ENCODE data around the gene ZSWIM2. TPM values are rescaled to one million over a fixed set of nuclear protein-coding genes. Genes with fewer than 3 reads are reported as not detected.

Gene ZSWIM2
- polyA plus RNA-seq, 1 donor from 2014 or later: not detected

DNA sequence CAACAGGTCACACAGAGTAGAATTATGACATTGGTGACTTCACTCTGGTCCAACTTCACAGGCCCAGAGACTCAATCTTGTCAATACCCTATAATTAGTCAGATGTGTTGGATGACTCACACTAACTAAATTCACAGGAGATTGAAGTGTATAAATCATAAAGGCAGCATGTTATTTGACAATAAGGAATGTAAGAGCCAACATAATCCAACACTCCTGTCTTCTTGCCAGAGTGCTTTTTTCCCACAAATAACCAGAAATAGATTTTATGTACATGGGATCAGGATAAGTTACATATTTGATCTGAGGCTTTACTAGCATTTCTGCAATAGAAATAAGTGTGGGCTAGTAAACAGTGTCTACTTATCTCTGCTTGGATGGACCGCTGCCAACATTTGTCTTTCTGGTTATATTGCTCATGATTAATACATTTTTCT, 42.2 kb upstream of the ZSWIM2 start:
- Histone ChIP-seq H3K4me3 (ENCODE audit: low read length) (no peak overlapping the region), H3K9me2 (ENCODE audit: insufficient read depth, low read length) (no peaks in the 10 kb centered on the region), H4K20me1 (ENCODE audit: insufficient read depth) (no peaks in the 10 kb centered on the region), H3K9me3 (ENCODE audit: low read length) (no peaks in the 10 kb centered on the region), H2AFZ (ENCODE audit: low read depth, low read length) (no peak overlapping the region), H3K4me2 (ENCODE audit: low read length) (no peak overlapping the region), H3K79me2 (replicated peaks; ENCODE audit: insufficient read depth, low read length) (no peaks in the 10 kb centered on the region), H3K36me3 (ENCODE audit: insufficient read depth, low read length) (no peaks in the 10 kb centered on the region), H3K27ac (ENCODE audit: low read length) (no peak overlapping the region), H3K27me3 (ENCODE audit: insufficient read depth, low read depth, low read length) (no peaks in the 10 kb centered on the region), H3K9ac (ENCODE audit: low read length) (no peak overlapping the region), H3F3A (ENCODE audit: insufficient read depth, low read length, poor library complexity, severe bottlenecking) (no peaks in the 10 kb centered on the region)
- TF ChIP-seq POLR2AphosphoS5 (IDR thresholded peaks at IDR 0.05) (no peak), SMC3 (conservative IDR thresholded peaks at IDR 0.05; ENCODE audit: poor library complexity) (no peak)

DNA sequence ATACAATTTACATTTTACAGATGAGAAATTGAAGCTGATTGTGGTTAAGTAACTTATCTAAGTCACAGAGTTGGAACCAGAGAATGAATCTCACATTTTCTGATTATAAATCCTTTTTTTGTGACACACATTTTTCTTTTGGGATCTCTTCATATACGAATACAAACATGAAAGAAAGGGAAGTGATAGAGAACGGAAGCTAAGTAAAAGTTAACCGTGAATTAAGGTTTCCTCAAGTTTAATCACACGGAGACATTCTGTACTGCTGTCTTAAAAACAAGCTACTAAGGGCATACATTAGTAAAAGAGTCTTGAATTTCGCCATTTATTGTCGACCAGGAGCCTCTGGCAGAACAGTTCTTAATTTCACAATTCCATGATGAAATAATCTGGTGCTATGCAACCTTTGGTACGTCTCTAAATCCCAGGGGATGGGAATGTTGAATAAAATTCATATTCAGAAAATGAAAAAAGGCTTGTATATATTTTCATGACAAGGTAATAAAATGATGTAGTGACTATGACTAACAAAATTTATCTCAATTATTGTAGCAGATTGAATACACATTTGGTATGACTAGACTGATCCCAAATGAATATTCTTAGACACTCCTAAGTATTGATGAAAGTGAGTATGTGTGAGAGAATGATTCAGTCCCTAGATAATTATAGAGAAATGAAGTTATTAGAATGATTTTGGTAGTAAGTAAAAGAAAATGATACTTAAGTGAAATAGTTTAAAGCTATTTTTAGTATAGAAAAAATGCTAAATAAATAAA, 40.3 kb upstream of the ZSWIM2 start:
- TF ChIP-seq, protein P1, sequence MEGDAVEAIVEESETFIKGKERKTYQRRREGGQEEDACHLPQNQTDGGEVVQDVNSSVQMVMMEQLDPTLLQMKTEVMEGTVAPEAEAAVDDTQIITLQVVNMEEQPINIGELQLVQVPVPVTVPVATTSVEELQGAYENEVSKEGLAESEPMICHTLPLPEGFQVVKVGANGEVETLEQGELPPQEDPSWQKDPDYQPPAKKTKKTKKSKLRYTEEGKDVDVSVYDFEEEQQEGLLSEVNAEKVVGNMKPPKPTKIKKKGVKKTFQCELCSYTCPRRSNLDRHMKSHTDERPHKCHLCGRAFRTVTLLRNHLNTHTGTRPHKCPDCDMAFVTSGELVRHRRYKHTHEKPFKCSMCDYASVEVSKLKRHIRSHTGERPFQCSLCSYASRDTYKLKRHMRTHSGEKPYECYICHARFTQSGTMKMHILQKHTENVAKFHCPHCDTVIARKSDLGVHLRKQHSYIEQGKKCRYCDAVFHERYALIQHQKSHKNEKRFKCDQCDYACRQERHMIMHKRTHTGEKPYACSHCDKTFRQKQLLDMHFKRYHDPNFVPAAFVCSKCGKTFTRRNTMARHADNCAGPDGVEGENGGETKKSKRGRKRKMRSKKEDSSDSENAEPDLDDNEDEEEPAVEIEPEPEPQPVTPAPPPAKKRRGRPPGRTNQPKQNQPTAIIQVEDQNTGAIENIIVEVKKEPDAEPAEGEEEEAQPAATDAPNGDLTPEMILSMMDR (IDR thresholded peaks at IDR 0.05; ENCODE audit: poor library complexity, severe bottlenecking): no peak
- TF ChIP-seq RAD21 (conservative IDR thresholded peaks at IDR 0.05) (no peak), SMC3 (conservative IDR thresholded peaks at IDR 0.05; ENCODE audit: poor library complexity) (no peak), POLR2AphosphoS5 (IDR thresholded peaks at IDR 0.05) (no peak), EP300 (conservative IDR thresholded peaks at IDR 0.05; ENCODE audit: poor library complexity, severe bottlenecking) (no peak), MXI1 (conservative IDR thresholded peaks at IDR 0.05; ENCODE audit: poor library complexity, severe bottlenecking) (no peak), TAF1 (IDR thresholded peaks at IDR 0.05; ENCODE audit: low read depth) (no peak), EZH2 (IDR thresholded peaks at IDR 0.05; ENCODE audit: borderline replicate concordance, insufficient read depth, low read length, poor library complexity, severe bottlenecking) (no peak)
- TF ChIP-seq, protein P2, sequence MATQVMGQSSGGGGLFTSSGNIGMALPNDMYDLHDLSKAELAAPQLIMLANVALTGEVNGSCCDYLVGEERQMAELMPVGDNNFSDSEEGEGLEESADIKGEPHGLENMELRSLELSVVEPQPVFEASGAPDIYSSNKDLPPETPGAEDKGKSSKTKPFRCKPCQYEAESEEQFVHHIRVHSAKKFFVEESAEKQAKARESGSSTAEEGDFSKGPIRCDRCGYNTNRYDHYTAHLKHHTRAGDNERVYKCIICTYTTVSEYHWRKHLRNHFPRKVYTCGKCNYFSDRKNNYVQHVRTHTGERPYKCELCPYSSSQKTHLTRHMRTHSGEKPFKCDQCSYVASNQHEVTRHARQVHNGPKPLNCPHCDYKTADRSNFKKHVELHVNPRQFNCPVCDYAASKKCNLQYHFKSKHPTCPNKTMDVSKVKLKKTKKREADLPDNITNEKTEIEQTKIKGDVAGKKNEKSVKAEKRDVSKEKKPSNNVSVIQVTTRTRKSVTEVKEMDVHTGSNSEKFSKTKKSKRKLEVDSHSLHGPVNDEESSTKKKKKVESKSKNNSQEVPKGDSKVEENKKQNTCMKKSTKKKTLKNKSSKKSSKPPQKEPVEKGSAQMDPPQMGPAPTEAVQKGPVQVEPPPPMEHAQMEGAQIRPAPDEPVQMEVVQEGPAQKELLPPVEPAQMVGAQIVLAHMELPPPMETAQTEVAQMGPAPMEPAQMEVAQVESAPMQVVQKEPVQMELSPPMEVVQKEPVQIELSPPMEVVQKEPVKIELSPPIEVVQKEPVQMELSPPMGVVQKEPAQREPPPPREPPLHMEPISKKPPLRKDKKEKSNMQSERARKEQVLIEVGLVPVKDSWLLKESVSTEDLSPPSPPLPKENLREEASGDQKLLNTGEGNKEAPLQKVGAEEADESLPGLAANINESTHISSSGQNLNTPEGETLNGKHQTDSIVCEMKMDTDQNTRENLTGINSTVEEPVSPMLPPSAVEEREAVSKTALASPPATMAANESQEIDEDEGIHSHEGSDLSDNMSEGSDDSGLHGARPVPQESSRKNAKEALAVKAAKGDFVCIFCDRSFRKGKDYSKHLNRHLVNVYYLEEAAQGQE (IDR thresholded peaks at IDR 0.05; ENCODE audit: borderline replicate concordance): no peak
- Histone ChIP-seq H3K4me3 (ENCODE audit: low read length) (no peak overlapping the region), H3K9me3 (ENCODE audit: low read length) (no peaks in the 10 kb centered on the region), H2AFZ (ENCODE audit: low read depth, low read length) (no peak overlapping the region), H3F3A (ENCODE audit: insufficient read depth, low read length, poor library complexity, severe bottlenecking) (no peaks in the 10 kb centered on the region), H4K20me1 (ENCODE audit: insufficient read depth) (no peaks in the 10 kb centered on the region), H3K27me3 (ENCODE audit: insufficient read depth, low read depth, low read length) (no peaks in the 10 kb centered on the region), H3K4me2 (ENCODE audit: low read length) (no peak overlapping the region), H3K36me3 (ENCODE audit: insufficient read depth, low read length) (no peaks in the 10 kb centered on the region), H3K27ac (ENCODE audit: low read length) (no peak overlapping the region), H3K9ac (ENCODE audit: low read length) (no peak overlapping the region), H3K79me2 (replicated peaks; ENCODE audit: insufficient read depth, low read length) (no peaks in the 10 kb centered on the region), H3K9me2 (ENCODE audit: insufficient read depth, low read length) (no peaks in the 10 kb centered on the region)
